Breast epithelium (tissue), 4 donors: ENCODE results near the gene B3GNT7. TPM values are rescaled to one million over a fixed set of nuclear protein-coding genes. Genes with fewer than 3 reads are reported as not detected.

ENCODE experiments used
- DNase-seq, 2 donors: peaks; one replicate each; pipeline ENCODE4 v3.0.0-alpha.2; 2019; ENCODE audit warnings: low spot score in 2 of 2
- H3K27ac ChIP-seq, 2 donors: fragments of 200-600 bp; sonication (generic) in 1 of 2; one replicate each; pipeline ENCODE4 v1.5.1; 2016 to 2019; ENCODE audit warnings: mild to moderate bottlenecking in 1 of 2
- H3K27me3 ChIP-seq, 2 donors: fragments of 200-600 bp; sonication (generic) in 1 of 2; one replicate each; pipeline versions ENCODE4 v1.5.1 to v1.6.0; 2017 to 2019; ENCODE audit warnings: control low read depth in 1 of 2, mild to moderate bottlenecking in 1 of 2
- H3K36me3 ChIP-seq: fragments of 200-600 bp; one replicate; pipeline ENCODE4 v1.5.1; 2019
- H3K4me1 ChIP-seq, 2 donors: fragments of 200-600 bp; sonication (generic); one replicate each; pipeline ENCODE4 v1.5.1; 2016 to 2019; ENCODE audit warnings: control low read depth in 1 of 2
- H3K4me3 ChIP-seq, 3 donors: fragments of 200-600 bp; sonication (generic); 1 replicate in 2 of 3; 2 replicates in 1 of 3; pipeline ENCODE4 v1.5.1; 2016 to 2019; ENCODE audit warnings: mild to moderate bottlenecking in 3 of 3, moderate library complexity in 2 of 3
- H3K9me3 ChIP-seq, 2 donors: fragments of 200-600 bp; sonication (generic) in 1 of 2; one replicate each; pipeline ENCODE4 v1.5.1; 2016 to 2019; ENCODE audit warnings: control low read depth in 1 of 2
- CTCF ChIP-seq, 3 donors: fragments of 450-650 bp; IDR thresholded peaks; one replicate each; pipeline ENCODE4 v1.5.1; 2016 to 2017; ENCODE audit warnings: antibody characterized with exemption in 3 of 3, mild to moderate bottlenecking in 3 of 3, moderate library complexity in 3 of 3
- POLR2A ChIP-seq: fragments of 450-650 bp; IDR thresholded peaks from one replicate; pipeline ENCODE4 v1.6.1; 2016; ENCODE audit warnings: antibody characterized with exemption, mild to moderate bottlenecking, moderate library complexity
- POLR2AphosphoS5 ChIP-seq, 3 donors: sonication (generic); formaldehyde crosslinking; IDR thresholded peaks; one replicate each; pipeline ENCODE4 v1.6.1; 2017; ENCODE audit warnings: antibody characterized with exemption in 3 of 3
- intact Hi-C: fragments of 100-400 bp; cut with DNase I; formaldehyde crosslinking; loops from one replicate; pipeline ENCODE4 v1.15.1; 2023; ENCODE audit warnings: low total_unique reads
- total RNA-seq, 3 donors: library from RNA; depleted of rRNA; stranded (reverse); fragments of >200 nt; gene quantifications; one replicate each; pipeline ENCODE4 v1.1.0, GENCODE V29; 2016

The B3GNT7 gene
- total RNA-seq, 3 donors from 2014 or later = 1.3 to 5.3 (median 2.3) TPM

- DNase-seq = no peak
- no peaks in the 10 kb centered on the region for H3K36me3 ChIP-seq
- peaks cover 3 to 7% of the 10 kb centered on the region in 2 donors for H3K27me3 ChIP-seq
- peak overlapping the region in 1 of 2 donors; percentile 27 for H3K27ac ChIP-seq
- H3K4me1 ChIP-seq = peaks cover 3 to 10% of the 10 kb centered on the region in 2 donors
- intact Hi-C loops = no loop called here
- H3K4me3 ChIP-seq = peak overlapping the region; percentile 40 to 86 (median 69)
- no peak for TF ChIP-seq POLR2AphosphoS5 (IDR thresholded peaks at IDR 0.05)
- TF ChIP-seq CTCF (IDR thresholded peaks at IDR 0.05) = no peak
- TF ChIP-seq POLR2A = no peak
- no peaks in the 10 kb centered on the region for H3K9me3 ChIP-seq
Measured at GRCh38 chr2:231396058-231396821, 730 bp downstream of the B3GNT7 start.

- peaks cover 3 to 7% of the 10 kb centered on the region in 2 donors for H3K27me3 ChIP-seq
- no peaks in the 10 kb centered on the region for H3K36me3 ChIP-seq
- TF ChIP-seq POLR2A = no peak
- TF ChIP-seq CTCF (IDR thresholded peaks at IDR 0.05) = no peak
- no peak for TF ChIP-seq POLR2AphosphoS5 (IDR thresholded peaks at IDR 0.05)
- intact Hi-C loops = no loop called here
- peaks cover 3 to 10% of the 10 kb centered on the region in 2 donors for H3K4me1 ChIP-seq
- no peak for DNase-seq
- no peak overlapping the region for H3K4me3 ChIP-seq
- H3K9me3 ChIP-seq = no peaks in the 10 kb centered on the region
- H3K27ac ChIP-seq = no peak overlapping the region
Measured at GRCh38 chr2:231397011-231397927, 1.8 kb downstream of the B3GNT7 start.

- H3K4me3 ChIP-seq = no peak overlapping the region
- intact Hi-C loops = no loop called here
- DNase-seq = no peak
- H3K36me3 ChIP-seq = no peaks in the 10 kb centered on the region
- no peaks in the 10 kb centered on the region for H3K9me3 ChIP-seq
- peaks cover 3 to 10% of the 10 kb centered on the region in 2 donors for H3K4me1 ChIP-seq
- peaks cover 3 to 7% of the 10 kb centered on the region in 2 donors for H3K27me3 ChIP-seq
- H3K27ac ChIP-seq = no peak overlapping the region
- TF ChIP-seq CTCF (IDR thresholded peaks at IDR 0.05) = no peak
Measured at GRCh38 chr2:231397928-231398294, 2.4 kb downstream of the B3GNT7 start.

- Histone ChIP-seq H3K27ac (no peak overlapping the region), H3K36me3 (no peaks in the 10 kb centered on the region), H3K4me3 (no peak overlapping the region), H3K27me3 (peaks cover 3 to 7% of the 10 kb centered on the region in 2 donors), H3K9me3 (no peaks in the 10 kb centered on the region), H3K4me1 (peaks cover 3 to 10% of the 10 kb centered on the region in 2 donors)
- no peak for DNase-seq
- intact Hi-C loops = no loop called here
- TF ChIP-seq POLR2AphosphoS5 (IDR thresholded peaks at IDR 0.05) = no peak
- TF ChIP-seq CTCF (IDR thresholded peaks at IDR 0.05) = no peak
- no peak for TF ChIP-seq POLR2A
Measured at GRCh38 chr2:231398585-231398984, 3.1 kb downstream of the B3GNT7 start.
